Stomach (tissue), 9 donors: ENCODE measurements around the gene TPRG1L. TPM values are rescaled to one million over a fixed set of nuclear protein-coding genes. Genes with fewer than 3 reads are reported as not detected.

ENCODE experiments used
- DNase-seq, 2 donors: peaks; one replicate each; pipeline versions ENCODE4 v3.0.0 to v3.0.0-alpha.2; 2013 to 2019
- H3K27ac ChIP-seq, 5 donors: fragments of 200-600 bp in 4 of 5; sonication (generic) in 4 of 5; one replicate each; pipeline ENCODE4 v1.5.1; 2013 to 2019; ENCODE audit warnings: mild to moderate bottlenecking in 1 of 5, moderate library complexity in 1 of 5
- H3K27me3 ChIP-seq, 3 donors: fragments of 200-600 bp; sonication (generic); one replicate each; pipeline ENCODE4 v1.5.1; 2017 to 2019; ENCODE audit warnings: mixed run types in 1 of 3
- H3K36me3 ChIP-seq, 4 donors: fragments of 200-600 bp; sonication (generic); 1 replicate in 3 of 4; 2 replicates in 1 of 4; pipeline ENCODE4 v1.5.1; 2016 to 2019
- H3K4me1 ChIP-seq, 4 donors: fragments of 200-600 bp; sonication (generic); one replicate each; pipeline ENCODE4 v1.5.1; 2016 to 2019
- H3K4me3 ChIP-seq, 4 donors: fragments of 200-600 bp; sonication (generic) in 3 of 4; one replicate each; pipeline ENCODE4 v1.5.1; 2016 to 2019; ENCODE audit warnings: mild to moderate bottlenecking in 1 of 4
- H3K9me3 ChIP-seq, 4 donors: fragments of 200-600 bp; sonication (generic); one replicate each; pipeline ENCODE4 v1.5.1; 2016 to 2019
- CTCF ChIP-seq, 7 experiments: fragments of 450-650 bp in 4 of 7; fragments of 200-600 bp in 3 of 7; sonication (generic) in 3 of 7; IDR thresholded peaks; one replicate each; pipeline ENCODE4 v1.5.1; 2016 to 2019; ENCODE audit warnings: antibody characterized with exemption in 7 of 7, control low read depth in 2 of 7, mild to moderate bottlenecking in 1 of 7
- EP300 ChIP-seq: sonication (generic); formaldehyde crosslinking; IDR thresholded peaks from one replicate; pipeline ENCODE4 v1.6.1; 2017; ENCODE audit warnings: antibody characterized with exemption
- POLR2A ChIP-seq, 4 donors: fragments of 450-650 bp; IDR thresholded peaks; one replicate each; pipeline ENCODE4 v1.6.1; 2016; ENCODE audit warnings: antibody characterized with exemption in 4 of 4, control low read depth in 2 of 4, mild to moderate bottlenecking in 1 of 4, moderate library complexity in 1 of 4
- POLR2AphosphoS5 ChIP-seq, 3 donors: sonication (generic); formaldehyde crosslinking; IDR thresholded peaks; one replicate each; pipeline ENCODE4 v1.6.1; 2016; ENCODE audit warnings: antibody characterized with exemption in 3 of 3
- WGBS, 5 donors: extraction: QIAGEN DNeasy Blood & Tissue Kit in 3 of 5; methylation state at CpG; one replicate each; pipeline versions ENCODE4 v1.1.5 to v1.1.7; 2013 to 2018; 5-methylcytosine and 5-hydroxymethylcytosine counted together
- intact Hi-C: fragments of 100-400 bp; cut with DNase I; formaldehyde crosslinking; loops from one replicate; pipeline ENCODE4 v1.15.1; 2023; ENCODE audit warnings: low total_unique reads
- polyA plus RNA-seq, 3 donors: library from polyadenylated mRNA; stranded (reverse); fragments of 200-250 nt; gene quantifications; one replicate each; pipeline ENCODE4 v1.2.3, GENCODE V29; 2013
- total RNA-seq, 5 donors: library from RNA; depleted of rRNA; stranded (reverse); fragments of >200 nt; gene quantifications; one replicate each; pipeline versions ENCODE4 v1.1.0 to v1.2.3, GENCODE V29; 2014 to 2016
- donor health status: healthy with polysubstance abuse.
- donor health status: Bipolar disorder and iron deficiency.
- donor health status: healthy.

Gene TPRG1L
- total and polyA plus RNA-seq, 8 donors, result 21.6 to 60.0 (median 30.4) TPM

- 82 to 89% (median 85%) methylated on average over 8 to 18 of the region's 18 CpGs for WGBS, 5 donors
- no peak overlapping the region for H3K4me3 ChIP-seq
- no peak for DNase-seq
- H3K27ac ChIP-seq, result no peak overlapping the region
- no peak for TF ChIP-seq POLR2AphosphoS5 (IDR thresholded peaks at IDR 0.05)
- TF ChIP-seq CTCF (IDR thresholded peaks at IDR 0.05), result no peak
- TF ChIP-seq EP300, result no peak
- no peak for TF ChIP-seq POLR2A (IDR thresholded peaks at IDR 0.05)
- H3K27me3 ChIP-seq, result peaks cover 0 to 3% (median 0%) of the 10 kb centered on the region in 3 donors
- intact Hi-C loops, result loop anchor here (5.0 kb wide), 2 partner anchors 51 to 126 kb away; no protein-coding TSS in a partner anchor
- H3K4me1 ChIP-seq, result peaks cover 3 to 35% (median 14%) of the 10 kb centered on the region in 4 donors
- H3K9me3 ChIP-seq, result no peaks in the 10 kb centered on the region
- no peaks in the 10 kb centered on the region for H3K36me3 ChIP-seq
Observed at GRCh38 chr1:3617806-3618345, 6.9 kb upstream of the TPRG1L start.

- 68 to 76% (median 74%) methylated on average over 4 to 9 of the region's 9 CpGs for WGBS, 5 donors
Observed at GRCh38 chr1:3618531-3618880, 6.3 kb upstream of the TPRG1L start.

GRCh38 chr1:3618881-3619671, 5.7 kb upstream of the TPRG1L start:
- DNase-seq, result peak; percentile 79 to 93
- Histone ChIP-seq H3K9me3 (no peaks in the 10 kb centered on the region), H3K36me3 (no peaks in the 10 kb centered on the region), H3K4me3 (no peak overlapping the region), H3K27me3 (no peaks in the 10 kb centered on the region), H3K4me1 (peaks cover 11 to 47% (median 26%) of the 10 kb centered on the region in 4 donors), H3K27ac (no peak overlapping the region)
- TF ChIP-seq CTCF (IDR thresholded peaks at IDR 0.05) (peak in 5 of 7 experiments; percentile 73 to 84 (median 82)), POLR2AphosphoS5 (IDR thresholded peaks at IDR 0.05) (peak in 1 of 3 donors; percentile 49), POLR2A (IDR thresholded peaks at IDR 0.05) (no peak), EP300 (no peak)
- intact Hi-C loops, result loop anchor here (5.0 kb wide), 2 partner anchors 52 to 127 kb away; no protein-coding TSS in a partner anchor
- WGBS, 5 donors, result 13 to 20% (median 16%) methylated on average over 18 to 21 of the region's 21 CpGs

More at GRCh38 chr1:3618531-3618880, 6.3 kb upstream of the TPRG1L start:
- TF ChIP-seq EP300 (no peak), POLR2AphosphoS5 (IDR thresholded peaks at IDR 0.05) (no peak), CTCF (IDR thresholded peaks at IDR 0.05) (no peak), POLR2A (IDR thresholded peaks at IDR 0.05) (no peak)
- Histone ChIP-seq H3K27ac (no peak overlapping the region), H3K4me1 (peaks cover 6 to 41% (median 20%) of the 10 kb centered on the region in 4 donors), H3K36me3 (no peaks in the 10 kb centered on the region), H3K4me3 (no peak overlapping the region), H3K27me3 (no peaks in the 10 kb centered on the region), H3K9me3 (no peaks in the 10 kb centered on the region)
- intact Hi-C loops, result loop anchor here (5.0 kb wide), 2 partner anchors 51 to 126 kb away; no protein-coding TSS in a partner anchor
- no peak for DNase-seq

GRCh38 chr1:3620708-3621107, 4.1 kb upstream of the TPRG1L start:
- no peaks in the 10 kb centered on the region for H3K36me3 ChIP-seq
- H3K4me1 ChIP-seq, result peaks cover 12 to 52% (median 34%) of the 10 kb centered on the region in 4 donors
- no peaks in the 10 kb centered on the region for H3K9me3 ChIP-seq
- TF ChIP-seq POLR2AphosphoS5 (IDR thresholded peaks at IDR 0.05) (no peak), POLR2A (IDR thresholded peaks at IDR 0.05) (no peak), CTCF (IDR thresholded peaks at IDR 0.05) (no peak), EP300 (no peak)
- no peaks in the 10 kb centered on the region for H3K27me3 ChIP-seq
- 84 to 87% (median 85%) methylated on average over 12 of the region's 12 CpGs for WGBS, 5 donors
- H3K4me3 ChIP-seq, result no peak overlapping the region
- intact Hi-C loops, result no loop called here
- H3K27ac ChIP-seq, result no peak overlapping the region
- no peak for DNase-seq
